Measurements from ENCODE around the gene ATP2C1. TPM values are rescaled to one million over a fixed set of nuclear protein-coding genes. Genes with fewer than 3 reads are reported as not detected.

ATP2C1 gene
- total RNA-seq, 2 donors from 2014 or later: 66.9 to 67.7 TPM

- no peak overlapping the region for H3K4me3 ChIP-seq
- no peak for TF ChIP-seq CTCF (IDR thresholded peaks at IDR 0.05)
- H3K9ac ChIP-seq (ENCODE audit: low read depth in 2 of 2, low read length in 2 of 2): no peak overlapping the region
- intact Hi-C loops (cut with DNase I): no loop called here
- DNase-seq: no peak
- H3K9me3 ChIP-seq: no peaks in the 10 kb centered on the region
- no peaks in the 10 kb centered on the region for H3K36me3 ChIP-seq
- no peaks in the 10 kb centered on the region for H3K27me3 ChIP-seq
- H3K4me1 ChIP-seq: no peaks in the 10 kb centered on the region
- no peak overlapping the region for H3K27ac ChIP-seq
Observed at GRCh38 chr3:131050001-131050400, 156.1 kb downstream of the ATP2C1 start.

- Histone ChIP-seq H3K36me3 (no peaks in the 10 kb centered on the region), H3K9ac (ENCODE audit: low read depth in 2 of 2, low read length in 2 of 2) (no peak overlapping the region), H3K9me3 (no peaks in the 10 kb centered on the region), H3K4me1 (no peaks in the 10 kb centered on the region), H3K27me3 (no peaks in the 10 kb centered on the region), H3K27ac (no peak overlapping the region), H3K4me3 (no peak overlapping the region)
- no peak for TF ChIP-seq CTCF (IDR thresholded peaks at IDR 0.05)
- no peak for DNase-seq
- intact Hi-C loops (cut with DNase I): no loop called here
Observed at GRCh38 chr3:131053043-131053859, 159.4 kb downstream of the ATP2C1 start.

Other genes with a start within 250 kb of the ATP2C1 start
- 10 to 100 TPM; 18.2 to 21.7 TPM for gene PIK3R4, start 147.3 kb upstream of the ATP2C1 start, total RNA-seq
- gene ASTE1, start 132.7 kb downstream of the ATP2C1 start, total RNA-seq: 10 to 100 TPM in 1 of 2 donors, 1 to 10 TPM in 1; 9.3 to 13.0 TPM
- 1 to 10 TPM; 5.5 to 5.8 TPM for gene NEK11, start 132.8 kb downstream of the ATP2C1 start, total RNA-seq